Measurements from ENCODE around the gene FRS2. TPM values are rescaled to one million over a fixed set of nuclear protein-coding genes. Genes with fewer than 3 reads are reported as not detected.
"Not testable (repeated sequence)": the region's sequence is repeated elsewhere in the genome, so short reads cannot be mapped to it uniquely, and the experiment has no call there.

The FRS2 gene
- polyA plus RNA-seq, 6 donors from 2014 or later = 18.0 to 31.4 (median 28.3) TPM

DNA sequence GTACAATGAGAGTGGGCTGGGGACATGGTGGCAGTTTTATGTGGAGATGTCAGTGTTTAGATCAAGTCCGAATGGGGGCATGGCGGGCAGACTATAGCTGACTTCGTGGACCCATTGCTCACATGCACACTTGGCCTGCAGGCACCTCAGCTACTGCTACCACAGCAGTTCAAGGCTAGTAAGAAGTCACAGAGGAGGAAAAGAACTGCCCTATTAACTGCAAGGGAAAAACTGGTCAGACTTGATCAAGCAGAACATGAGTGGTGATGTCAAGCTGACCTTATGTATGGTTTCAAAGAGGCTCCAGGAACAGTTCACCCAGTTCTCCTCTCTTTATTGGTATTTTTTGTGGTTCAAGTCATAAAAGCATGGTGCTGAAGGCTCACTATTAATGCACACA is 30.2 kb upstream of the FRS2 start:
- Mint-ChIP-seq H3K36me3 (no peaks in the 10 kb centered on the region), H3K27ac (no peak overlapping the region), H3K27me3 (peaks cover 0 to under 1% (median 0%) of the 10 kb centered on the region in 3 donors), H3K9me3 (no peaks in the 10 kb centered on the region), H3K4me1 (no peaks in the 10 kb centered on the region), H3K4me3 (no peak overlapping the region)
- no peak for DNase-seq
- no peak for ATAC-seq (ENCODE audit: low read depth in 2 of 2)

DNA sequence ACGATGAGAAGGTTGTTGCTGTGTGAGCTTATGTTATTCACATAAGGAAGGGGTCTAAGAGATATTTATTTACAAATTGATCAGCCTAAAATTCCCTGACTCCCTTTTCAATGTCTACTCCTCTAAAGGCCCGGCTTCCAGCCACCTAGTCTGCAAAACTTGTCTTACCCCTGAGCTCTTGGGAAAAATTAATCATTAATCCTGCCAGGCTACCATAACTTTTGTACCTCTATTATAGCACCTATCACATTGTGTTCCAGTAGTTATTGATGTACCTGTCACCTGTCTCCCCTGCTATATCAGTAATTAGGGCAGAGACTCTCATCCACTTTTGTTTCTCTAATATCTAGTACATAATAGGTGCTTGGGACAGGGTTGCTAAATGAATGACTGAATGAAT is 29.3 kb upstream of the FRS2 start:
- no peak overlapping the region for H3K27ac Mint-ChIP-seq
- no peaks in the 10 kb centered on the region for H3K4me1 Mint-ChIP-seq
- ATAC-seq (ENCODE audit: low read depth in 2 of 2) (no peak), DNase-seq (no peak)
- no peaks in the 10 kb centered on the region for H3K27me3 Mint-ChIP-seq
- H3K4me3 Mint-ChIP-seq = no peak overlapping the region
- no peaks in the 10 kb centered on the region for H3K36me3 Mint-ChIP-seq
- no peaks in the 10 kb centered on the region for H3K9me3 Mint-ChIP-seq

DNA sequence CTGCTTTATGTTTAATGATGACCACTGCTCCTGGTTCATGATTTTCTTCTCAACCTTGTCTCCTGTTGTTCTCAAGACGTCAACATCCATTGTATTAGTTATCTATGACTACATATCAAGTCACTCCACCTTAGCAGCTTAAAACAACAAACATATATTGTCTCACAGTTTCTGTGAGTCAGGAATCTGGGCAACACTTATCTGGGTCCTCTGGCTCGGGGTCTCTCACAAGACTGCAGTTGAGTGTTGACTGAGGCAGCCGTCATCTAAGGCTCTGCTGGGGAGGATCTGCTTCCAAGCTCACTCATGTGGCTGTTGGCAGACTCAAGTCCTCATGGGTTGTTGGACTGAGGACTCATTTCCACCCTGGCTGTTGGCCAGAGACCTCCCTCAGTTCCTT is 27.3 kb upstream of the FRS2 start:
- H3K36me3 Mint-ChIP-seq = no peaks in the 10 kb centered on the region
- H3K27me3 Mint-ChIP-seq = no peaks in the 10 kb centered on the region
- no peak overlapping the region for H3K4me3 Mint-ChIP-seq
- H3K9me3 Mint-ChIP-seq = no peaks in the 10 kb centered on the region
- ATAC-seq (ENCODE audit: low read depth in 2 of 2) (no peak), DNase-seq (no peak)
- H3K27ac Mint-ChIP-seq = no peak overlapping the region
- H3K4me1 Mint-ChIP-seq = no peaks in the 10 kb centered on the region

DNA sequence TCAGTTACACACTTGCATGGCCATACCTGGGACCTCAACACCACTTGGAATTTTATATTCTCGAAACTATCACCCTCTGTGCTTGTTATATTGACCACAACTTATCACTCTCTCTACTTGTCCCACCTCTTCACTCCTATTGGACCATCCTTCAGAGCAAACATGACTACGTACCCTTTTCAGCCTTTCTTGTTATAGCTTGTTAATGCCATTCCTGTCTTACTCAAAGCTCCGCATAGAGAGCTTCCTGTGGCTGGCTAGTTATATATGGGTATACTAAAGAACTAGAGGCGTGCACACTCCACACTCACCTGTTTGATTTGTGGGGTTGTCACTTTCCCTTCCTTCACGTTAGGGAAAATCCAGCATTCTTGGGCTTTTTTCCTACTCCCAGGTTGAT is 26.3 kb upstream of the FRS2 start:
- Mint-ChIP-seq H3K4me3 (no peak overlapping the region), H3K4me1 (no peaks in the 10 kb centered on the region), H3K27me3 (no peaks in the 10 kb centered on the region), H3K36me3 (no peaks in the 10 kb centered on the region), H3K27ac (no peak overlapping the region), H3K9me3 (no peaks in the 10 kb centered on the region)
- DNase-seq (no peak), ATAC-seq (ENCODE audit: low read depth in 2 of 2) (no peak)

DNA sequence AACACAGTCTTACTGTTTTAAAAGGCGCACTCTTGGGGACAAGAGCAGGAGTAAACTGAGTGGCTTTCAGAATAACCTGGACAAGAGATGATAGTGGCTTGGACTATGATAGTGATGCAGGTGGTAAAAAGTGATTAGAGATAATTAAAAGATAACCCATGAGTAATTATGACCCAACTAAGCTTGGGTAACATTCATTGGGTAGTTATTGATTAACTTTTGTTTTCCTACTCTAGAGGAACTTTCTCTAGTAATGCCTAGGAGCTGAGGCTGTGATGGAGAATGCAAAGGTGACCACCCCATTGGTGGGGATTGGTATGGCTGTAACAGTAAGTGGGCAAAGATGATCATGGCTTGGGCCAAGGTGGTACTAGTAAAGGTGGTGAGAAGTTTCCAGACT is 22.3 kb upstream of the FRS2 start:
- ATAC-seq (ENCODE audit: low read depth in 2 of 2) (no peak), DNase-seq (no peak)
- Mint-ChIP-seq H3K9me3 (no peaks in the 10 kb centered on the region), H3K36me3 (no peaks in the 10 kb centered on the region), H3K27ac (no peak overlapping the region), H3K4me1 (no peaks in the 10 kb centered on the region), H3K4me3 (no peak overlapping the region), H3K27me3 (no peaks in the 10 kb centered on the region)

DNA sequence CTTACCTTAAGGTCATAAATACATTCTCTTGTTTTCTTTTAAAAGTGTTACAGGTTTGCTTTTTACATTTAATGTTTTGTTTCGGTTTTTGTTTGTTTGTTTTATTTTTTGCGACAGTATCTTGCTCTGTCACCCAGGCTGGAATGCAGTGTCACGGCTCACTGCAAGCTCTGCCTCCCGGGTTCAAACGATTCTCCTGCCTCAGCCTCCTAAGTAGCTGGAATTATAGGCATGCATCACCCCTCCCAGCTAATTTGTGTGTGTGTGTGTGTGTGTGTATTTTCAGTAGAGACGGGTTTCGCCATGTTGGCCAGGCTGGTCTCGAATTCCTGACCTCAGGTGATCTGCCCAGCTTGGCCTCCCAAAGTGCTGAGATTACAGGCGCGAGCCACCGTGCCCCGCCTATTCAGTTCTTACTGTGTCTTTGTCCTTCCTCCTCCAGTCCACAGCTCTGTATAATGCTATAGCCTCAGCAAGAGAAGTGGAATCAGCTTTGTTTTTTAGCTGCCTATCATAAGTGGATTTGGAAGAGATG is 17.5 kb upstream of the FRS2 start:
- H3K27me3 Mint-ChIP-seq; H3K9me3 Mint-ChIP-seq; H3K27ac Mint-ChIP-seq; H3K4me1 Mint-ChIP-seq; H3K36me3 Mint-ChIP-seq; ATAC-seq (ENCODE audit: low read depth in 2 of 2); H3K4me3 Mint-ChIP-seq; DNase-seq: not testable (repeated sequence)

DNA sequence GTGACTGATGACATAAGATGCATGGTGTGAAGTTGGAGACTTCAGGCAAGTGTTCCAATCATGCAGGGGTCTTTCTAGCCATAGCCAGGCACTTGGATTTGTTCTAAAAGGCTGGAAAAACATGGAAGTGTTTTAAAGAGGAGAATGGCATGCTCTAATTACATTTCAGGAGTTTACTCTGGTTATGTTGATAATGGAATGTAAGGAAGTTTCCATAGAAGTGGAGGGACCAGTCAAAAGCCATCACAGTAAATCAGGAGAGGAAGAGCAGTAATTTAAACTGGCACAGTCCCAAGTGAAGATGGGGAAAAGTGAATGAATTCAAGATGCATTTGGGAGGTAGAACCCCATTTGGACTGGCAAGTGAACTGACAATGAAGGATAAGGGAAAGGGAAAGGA is 13.9 kb upstream of the FRS2 start:
- no peak overlapping the region for H3K4me3 Mint-ChIP-seq
- ATAC-seq (ENCODE audit: low read depth in 2 of 2) = no peak
- H3K9me3 Mint-ChIP-seq = no peaks in the 10 kb centered on the region
- H3K36me3 Mint-ChIP-seq = no peaks in the 10 kb centered on the region
- H3K4me1 Mint-ChIP-seq = no peaks in the 10 kb centered on the region
- no peak for DNase-seq
- no peak overlapping the region for H3K27ac Mint-ChIP-seq
- H3K27me3 Mint-ChIP-seq = peaks cover 0 to 8% (median 0%) of the 10 kb centered on the region in 3 donors

DNA sequence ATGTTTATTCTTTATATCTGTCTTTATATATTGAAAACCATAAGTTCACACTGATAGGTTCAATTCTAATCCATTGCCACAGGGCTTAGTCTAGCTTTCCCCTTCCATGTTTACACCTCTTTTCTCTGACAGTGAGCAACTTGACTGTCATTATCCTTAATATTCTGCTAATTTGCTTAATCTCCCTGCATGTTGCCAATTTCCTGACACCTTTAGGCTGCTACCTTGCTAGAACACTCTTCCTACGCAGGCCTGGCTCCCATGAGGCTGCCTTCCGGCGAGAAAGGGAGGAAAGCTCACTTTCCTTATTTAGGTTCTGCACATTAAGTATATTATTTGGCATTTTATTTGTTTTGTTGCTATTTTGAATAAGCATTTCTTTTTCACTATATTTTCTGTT is 12.8 kb upstream of the FRS2 start:
- no peak for DNase-seq
- Mint-ChIP-seq H3K27me3 (peaks cover 0 to 8% (median 0%) of the 10 kb centered on the region in 3 donors), H3K4me3 (no peak overlapping the region), H3K4me1 (no peaks in the 10 kb centered on the region), H3K9me3 (no peaks in the 10 kb centered on the region), H3K27ac (no peak overlapping the region), H3K36me3 (no peaks in the 10 kb centered on the region)
- no peak for ATAC-seq (ENCODE audit: low read depth in 2 of 2)

DNA sequence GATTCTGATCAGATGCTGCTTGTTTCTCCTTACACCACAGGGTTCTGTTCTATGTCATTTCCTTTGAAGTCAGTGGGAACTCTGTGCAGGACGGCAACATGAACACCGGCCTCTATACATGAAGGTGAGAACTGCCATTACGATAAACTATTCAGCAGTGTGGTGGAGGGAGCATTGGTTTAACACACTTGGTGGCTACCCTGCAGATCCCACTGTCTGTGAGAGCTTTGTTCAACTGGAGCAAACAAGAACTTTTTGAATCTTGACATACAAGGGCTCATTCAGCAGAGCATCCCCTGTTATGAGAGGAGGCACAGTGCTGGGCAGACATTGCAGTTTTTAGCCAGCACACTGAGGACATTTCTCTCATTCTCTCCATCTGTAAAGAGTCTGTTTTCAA is 10.7 kb upstream of the FRS2 start:
- no peaks in the 10 kb centered on the region for H3K36me3 Mint-ChIP-seq
- ATAC-seq (ENCODE audit: low read depth in 2 of 2) (no peak), DNase-seq (no peak)
- no peak overlapping the region for H3K27ac Mint-ChIP-seq
- no peaks in the 10 kb centered on the region for H3K9me3 Mint-ChIP-seq
- H3K27me3 Mint-ChIP-seq = peaks cover 0 to 8% (median 0%) of the 10 kb centered on the region in 3 donors
- peaks cover 0 to 2% (median 2%) of the 10 kb centered on the region in 3 donors for H3K4me1 Mint-ChIP-seq
- no peak overlapping the region for H3K4me3 Mint-ChIP-seq

DNA sequence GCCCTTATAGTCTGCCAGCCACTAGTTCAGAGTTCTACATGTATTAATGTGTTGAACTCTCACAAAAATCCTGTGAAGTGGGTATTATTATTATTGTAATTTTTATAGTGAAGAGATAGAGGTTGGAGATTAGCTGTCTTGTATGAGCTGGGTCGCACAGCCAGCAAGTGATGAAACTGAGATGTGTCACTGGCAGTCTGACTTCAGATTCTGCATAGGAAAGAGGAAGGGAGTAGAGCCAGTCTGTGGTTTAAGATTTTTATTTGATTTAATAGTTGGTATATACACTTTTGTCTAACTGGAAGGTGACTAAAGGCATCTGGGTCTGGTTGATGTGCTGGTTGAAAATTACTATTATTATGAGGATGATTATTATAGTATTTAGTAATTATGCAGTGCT is 5.8 kb upstream of the FRS2 start:
- no peak for DNase-seq
- H3K4me3 Mint-ChIP-seq = peak overlapping the region in 1 of 8 donors; percentile 53
- no peaks in the 10 kb centered on the region for H3K9me3 Mint-ChIP-seq
- ATAC-seq (ENCODE audit: low read depth in 2 of 2) = no peak
- peaks cover 0 to under 1% (median 0%) of the 10 kb centered on the region in 3 donors for H3K27me3 Mint-ChIP-seq
- peaks cover 26 to 29% (median 27%) of the 10 kb centered on the region in 3 donors for H3K4me1 Mint-ChIP-seq
- H3K27ac Mint-ChIP-seq = peak overlapping the region in 1 of 6 donors; percentile 44
- no peaks in the 10 kb centered on the region for H3K36me3 Mint-ChIP-seq

DNA sequence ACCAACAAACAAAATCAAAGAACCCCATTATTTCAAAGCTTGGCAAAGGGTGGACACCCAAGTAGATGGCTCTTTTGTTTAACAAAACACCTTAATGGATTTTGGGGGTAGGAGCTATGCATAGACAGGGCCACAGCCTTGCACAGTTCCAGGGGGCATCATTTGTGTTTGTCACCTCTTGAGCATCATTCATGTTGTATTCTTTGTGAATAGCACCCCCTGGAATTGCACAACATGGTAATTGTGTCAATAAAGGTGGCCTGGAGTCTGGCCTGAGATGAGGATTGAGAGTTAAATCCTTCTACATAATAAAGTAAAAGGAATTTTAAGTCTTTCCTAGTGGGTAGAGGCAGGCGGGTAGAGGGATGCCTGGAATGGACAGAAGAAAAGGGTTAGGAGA is 3.3 kb upstream of the FRS2 start:
- Mint-ChIP-seq H3K9me3 (no peaks in the 10 kb centered on the region), H3K27ac (peak overlapping the region; percentile 77 to 97 (median 96)), H3K4me1 (peaks cover 43 to 50% (median 46%) of the 10 kb centered on the region in 3 donors), H3K27me3 (no peaks in the 10 kb centered on the region), H3K4me3 (peak overlapping the region; percentile 55 to 91 (median 86)), H3K36me3 (no peaks in the 10 kb centered on the region)
- DNase-seq (no peak), ATAC-seq (ENCODE audit: low read depth in 2 of 2) (no peak)

DNA sequence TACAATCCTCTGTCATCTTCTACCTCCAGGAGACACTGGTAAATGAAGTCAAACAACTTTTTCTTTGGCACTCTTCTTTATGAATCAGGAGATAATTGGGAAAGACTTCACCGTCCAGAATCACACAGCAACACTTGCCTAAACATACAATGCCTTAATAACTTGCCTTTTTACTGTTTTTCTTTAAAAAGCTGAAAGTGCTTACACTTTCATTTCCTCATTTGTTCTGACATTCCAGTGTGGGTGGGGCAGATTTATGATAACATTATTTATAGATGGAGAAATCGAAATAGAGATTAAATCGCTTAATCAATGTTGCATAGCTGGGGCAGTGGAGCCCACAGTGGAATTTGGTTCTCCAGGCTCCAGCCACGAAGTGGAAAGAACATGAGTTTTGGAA is 2.8 kb upstream of the FRS2 start:
- H3K27ac Mint-ChIP-seq = peak overlapping the region; percentile 77 to 97 (median 96)
- H3K36me3 Mint-ChIP-seq = no peaks in the 10 kb centered on the region
- peaks cover 48 to 55% (median 51%) of the 10 kb centered on the region in 3 donors for H3K4me1 Mint-ChIP-seq
- peak in 1 of 2 donors; percentile 19 for ATAC-seq (ENCODE audit: low read depth in 2 of 2)
- peak overlapping the region; percentile 55 to 91 (median 86) for H3K4me3 Mint-ChIP-seq
- peak; percentile 35 for DNase-seq
- H3K9me3 Mint-ChIP-seq = no peaks in the 10 kb centered on the region
- no peaks in the 10 kb centered on the region for H3K27me3 Mint-ChIP-seq

DNA sequence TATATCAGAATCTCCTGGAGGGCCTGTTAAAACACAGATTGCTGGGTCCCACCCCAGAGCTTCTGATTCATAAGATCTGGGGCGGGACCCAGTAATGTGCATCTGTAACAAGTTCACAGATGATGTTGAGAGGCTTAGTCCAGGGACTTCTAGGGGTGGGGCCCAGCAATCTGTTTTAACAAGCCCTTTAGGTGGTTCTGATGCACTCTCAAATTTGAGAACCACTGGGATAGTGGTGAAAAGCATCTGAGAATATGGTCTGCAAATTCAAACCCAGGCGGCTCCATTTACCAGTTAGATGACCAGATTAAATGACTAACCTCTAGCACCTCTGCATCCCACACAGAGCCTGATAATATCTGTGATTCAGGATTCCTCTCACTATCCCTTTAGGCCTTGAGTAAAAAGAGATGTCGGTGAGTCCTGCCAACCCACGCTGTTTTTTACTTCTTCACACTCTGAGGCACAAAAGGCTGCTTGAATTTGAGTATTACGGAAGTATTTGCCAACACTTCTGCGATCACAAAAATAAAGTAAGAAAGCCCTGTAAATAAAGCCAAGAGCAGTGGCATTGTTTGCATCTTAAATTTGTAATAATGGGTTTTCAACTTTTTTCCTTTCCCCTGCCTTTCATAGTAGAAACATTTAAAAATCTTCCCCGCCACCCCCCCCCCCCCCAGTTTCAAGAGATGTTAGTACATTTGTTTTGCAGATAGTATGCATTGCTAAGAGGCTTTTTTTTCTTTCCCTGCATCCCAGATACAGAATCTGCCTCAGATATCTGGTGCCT is 1.8 kb upstream of the FRS2 start:
- Mint-ChIP-seq H3K27ac (peak overlapping the region in 5 of 6 donors; percentile 77 to 97 (median 95)), H3K36me3 (peaks cover 0 to 2% of the 10 kb centered on the region in 2 donors), H3K9me3 (no peaks in the 10 kb centered on the region), H3K4me1 (peaks cover 57 to 66% (median 61%) of the 10 kb centered on the region in 3 donors), H3K27me3 (no peaks in the 10 kb centered on the region), H3K4me3 (peak overlapping the region in 7 of 8 donors; percentile 30 to 98 (median 75))
- no peak for DNase-seq
- no peak for ATAC-seq (ENCODE audit: low read depth in 2 of 2)

DNA sequence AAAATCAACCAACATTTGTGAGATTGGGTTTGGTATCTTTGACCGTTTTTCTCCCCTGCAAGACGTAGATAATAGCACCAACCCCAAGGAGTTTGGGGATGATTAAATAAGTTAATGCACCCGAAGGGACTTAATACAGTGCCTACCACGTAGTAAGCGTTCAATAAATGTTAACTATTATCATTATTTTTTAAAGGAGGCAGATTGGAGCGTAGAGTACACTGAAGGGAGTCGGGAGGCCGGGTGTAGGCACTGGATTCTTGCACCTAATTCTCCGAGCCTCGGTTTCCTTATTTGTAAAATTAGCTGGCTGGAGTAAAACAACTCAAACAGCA is 367 bp upstream of the FRS2 start:
- peak overlapping the region; percentile 70 to 100 (median 97) for H3K27ac Mint-ChIP-seq
- H3K4me3 Mint-ChIP-seq = peak overlapping the region; percentile 95 to 100 (median 98)
- peaks cover 0 to 4% of the 10 kb centered on the region in 2 donors for H3K36me3 Mint-ChIP-seq
- H3K4me1 Mint-ChIP-seq = peaks cover 63 to 70% (median 67%) of the 10 kb centered on the region in 3 donors
- ATAC-seq (ENCODE audit: low read depth in 2 of 2) (no peak), DNase-seq (no peak)
- no peaks in the 10 kb centered on the region for H3K27me3 Mint-ChIP-seq
- no peaks in the 10 kb centered on the region for H3K9me3 Mint-ChIP-seq
